IMR-90 (cell line): ENCODE results near the gene RNF180. TPM values are rescaled to one million over a fixed set of nuclear protein-coding genes. Genes with fewer than 3 reads are reported as not detected.

Source experiments
- ATAC-seq: fragments of 200-7000 bp; cut with Tn5 transposase; 2 replicates; pipeline ENCODE4 v1.9.1; 2020; ENCODE audit warnings: low read depth, mild to moderate bottlenecking, moderate library complexity
- BruUV-seq: library from RNA; stranded (reverse); fragments of 400-500 nt; replicated peaks from 2 replicates; lab custom pipeline; 2021; lab: Mats Ljungman, UMichigan
- CTCF ChIA-PET: fragments of 300-600 bp; formaldehyde crosslinking; extraction: SDS; loops from one replicate; lab custom pipeline; 2021; ENCODE audit warnings: antibody characterized with exemption; lab: Yijun Ruan, JAX
- POLR2A ChIA-PET: fragments of 300-600 bp; sonication (Branson Sonifier 250); formaldehyde crosslinking; loops from one replicate; lab custom pipeline; 2022; ENCODE audit warnings: antibody characterized with exemption; ENCODE audit not compliant: unreplicated experiment; lab: Charles Lee
- DNase-seq: peaks from one replicate; pipeline ENCODE4 v3.0.0; 2013
- H2AFZ ChIP-seq: replicated peaks from 2 replicates; pipeline ENCODE3; 2013; ENCODE audit warnings: low read length, mild to moderate bottlenecking; ENCODE audit not compliant: poor library complexity
- H2AK5ac ChIP-seq: 2 replicates; pipeline ENCODE4 v1.6.1; 2013; ENCODE audit warnings: low read depth, low read length, inconsistent platforms
- H2AK9ac ChIP-seq: replicated peaks from 2 replicates; pipeline ENCODE3; 2013; ENCODE audit warnings: mild to moderate bottlenecking, low read depth, low read length, moderate library complexity; ENCODE audit not compliant: poor library complexity
- H2BK120ac ChIP-seq: 2 replicates; pipeline ENCODE4 v1.6.1; 2013; ENCODE audit warnings: low read depth, low read length, inconsistent platforms
- H2BK15ac ChIP-seq: 3 replicates; pipeline ENCODE4 v1.6.1; 2013; ENCODE audit warnings: low read depth, low read length, inconsistent platforms
- H2BK20ac ChIP-seq: 2 replicates; pipeline ENCODE4 v1.6.1; 2013; ENCODE audit warnings: low read depth, mild to moderate bottlenecking, inconsistent platforms, low read length, moderate library complexity
- H2BK5ac ChIP-seq: 2 replicates; pipeline ENCODE4 v1.6.1; 2013; ENCODE audit warnings: mild to moderate bottlenecking, low read depth, low read length, inconsistent platforms; ENCODE audit not compliant: poor library complexity, severe bottlenecking
- H3K14ac ChIP-seq: replicated peaks from 2 replicates; pipeline ENCODE4 v1.6.1; 2013; ENCODE audit warnings: low read depth, low read length, inconsistent platforms
- H3K18ac ChIP-seq: 2 replicates; pipeline ENCODE4 v1.6.1; 2013; ENCODE audit warnings: low read depth, low read length, control low read depth
- H3K23ac ChIP-seq: 2 replicates; pipeline ENCODE4 v1.6.1; 2013; ENCODE audit warnings: low read depth, low read length, inconsistent platforms
- H3K27ac ChIP-seq: 2 replicates; pipeline ENCODE4 v1.5.1; 2013; ENCODE audit warnings: mild to moderate bottlenecking, control low read depth, low read length; ENCODE audit not compliant: insufficient read depth
- H3K27me3 ChIP-seq: 2 replicates; pipeline ENCODE4 v1.6.1; 2013; ENCODE audit warnings: low read length; ENCODE audit not compliant: control insufficient read depth, insufficient read depth
- H3K36me3 ChIP-seq: 2 replicates; pipeline ENCODE4 v1.6.1; 2013; ENCODE audit warnings: low read length, mixed read lengths; ENCODE audit not compliant: control insufficient read depth, insufficient read depth
- H3K4ac ChIP-seq: 2 replicates; pipeline ENCODE4 v1.6.1; 2013; ENCODE audit warnings: low read depth, low read length, inconsistent platforms
- H3K4me1 ChIP-seq: 2 replicates; pipeline ENCODE4 v1.6.1; 2013; ENCODE audit warnings: low read length, mixed read lengths; ENCODE audit not compliant: control insufficient read depth, insufficient read depth
- H3K4me2 ChIP-seq: 2 replicates; pipeline ENCODE4 v1.6.1; 2013; ENCODE audit warnings: low read depth, mild to moderate bottlenecking, control low read depth, low read length, moderate library complexity
- H3K4me3 ChIP-seq: 2 replicates; pipeline ENCODE4 v1.5.1; 2013; ENCODE audit warnings: low read depth, mild to moderate bottlenecking, control low read depth, low read length, moderate library complexity; ENCODE audit not compliant: insufficient read depth
- H3K56ac ChIP-seq: 2 replicates; pipeline ENCODE4 v1.6.1; 2013; ENCODE audit warnings: low read length, inconsistent platforms; ENCODE audit not compliant: insufficient read depth; ENCODE audit errors: extremely low read depth
- H3K79me1 ChIP-seq, 2 experiments: 2 replicates each; pipeline ENCODE4 v1.6.1; 2013; ENCODE audit warnings: low read length in 2 of 2, inconsistent platforms in 1 of 2, low read depth in 1 of 2
- H3K9ac ChIP-seq: 2 replicates; pipeline ENCODE4 v1.6.1; 2013; ENCODE audit warnings: low read depth, low read length, control low read depth
- H3K9me1 ChIP-seq: 2 replicates; pipeline ENCODE4 v1.6.1; 2013; ENCODE audit warnings: low read length, inconsistent platforms; ENCODE audit not compliant: insufficient read depth
- H3K9me3 ChIP-seq: 2 replicates; pipeline ENCODE4 v1.6.1; 2013; ENCODE audit warnings: low read length; ENCODE audit not compliant: control insufficient read depth, insufficient read depth
- H4K20me1 ChIP-seq: 2 replicates; pipeline ENCODE4 v1.6.1; 2013; ENCODE audit warnings: low read length, inconsistent platforms; ENCODE audit not compliant: insufficient read depth
- H4K5ac ChIP-seq: 2 replicates; pipeline ENCODE4 v1.6.1; 2013; ENCODE audit warnings: mild to moderate bottlenecking, low read depth, low read length, control low read depth
- H4K8ac ChIP-seq, 2 experiments: 2 replicates each; pipeline ENCODE4 v1.6.1; 2013; ENCODE audit warnings: low read depth in 2 of 2, low read length in 2 of 2, control low read depth in 1 of 2, inconsistent platforms in 1 of 2
- H4K91ac ChIP-seq: 2 replicates; pipeline ENCODE4 v1.6.1; 2013; ENCODE audit warnings: low read depth, low read length, inconsistent platforms; ENCODE audit not compliant: insufficient read depth
- CEBPB ChIP-seq: IDR thresholded peaks from 2 replicates; pipeline ENCODE4 v1.6.1; 2012; ENCODE audit warnings: low read depth, low read length, improper control_type of control experiment
- ELK1 ChIP-seq: fragments of 150-350 bp; IDR thresholded peaks from 2 replicates; pipeline ENCODE4 v1.6.1; 2016; ENCODE audit warnings: low read depth, mild to moderate bottlenecking, low read length, moderate library complexity, borderline replicate concordance
- FOS ChIP-seq: fragments of 150-350 bp; IDR thresholded peaks from 2 replicates; pipeline ENCODE4 v1.6.1; 2016; ENCODE audit warnings: low read depth, low read length
- SMC3 ChIP-seq: fragments of 150-350 bp; IDR thresholded peaks from 2 replicates; pipeline ENCODE4 v1.6.1; 2016; ENCODE audit warnings: low read depth, mild to moderate bottlenecking, antibody characterized with exemption, low read length, moderate library complexity
- dilution Hi-C: fragments of 300-500 bp; cut with HindIII; formaldehyde crosslinking; loops from one replicate; pipeline ENCODE4 v1.14.3; 2018; ENCODE audit warnings: low sequenced_read_pairs; ENCODE audit not compliant: unreplicated experiment
- in situ Hi-C: fragments of 300-500 bp; cut with MboI; formaldehyde crosslinking; loops from 3 replicates; pipeline ENCODE4 v1.14.3; 2019; ENCODE audit warnings: low sequenced_read_pairs, inconsistent platforms, mixed read lengths
- intact Hi-C: fragments of 100-400 bp; cut with micrococcal nuclease; formaldehyde crosslinking; loops from 2 replicates; pipeline ENCODE4 v1.10.0; 2022
- polyA plus RNA-seq, 3 experiments: library from polyadenylated mRNA; depleted of rRNA; stranded (reverse); fragments of >200 nt; gene quantifications; 2 replicates each; pipeline ENCODE4 v1.2.3, GENCODE V29; 2012; ENCODE audit warnings: low replicate concordance in 1 of 3
- total RNA-seq: library from RNA; depleted of rRNA; stranded (reverse); fragments of >200 nt; gene quantifications from 2 replicates; pipeline ENCODE4 v1.2.3, GENCODE V29; 2012

RNF180 gene
- total and polyA plus RNA-seq, 2 of the 4 experiments (the other 2 are of a cell fraction) = 0.02 to 0.36 TPM

DNA sequence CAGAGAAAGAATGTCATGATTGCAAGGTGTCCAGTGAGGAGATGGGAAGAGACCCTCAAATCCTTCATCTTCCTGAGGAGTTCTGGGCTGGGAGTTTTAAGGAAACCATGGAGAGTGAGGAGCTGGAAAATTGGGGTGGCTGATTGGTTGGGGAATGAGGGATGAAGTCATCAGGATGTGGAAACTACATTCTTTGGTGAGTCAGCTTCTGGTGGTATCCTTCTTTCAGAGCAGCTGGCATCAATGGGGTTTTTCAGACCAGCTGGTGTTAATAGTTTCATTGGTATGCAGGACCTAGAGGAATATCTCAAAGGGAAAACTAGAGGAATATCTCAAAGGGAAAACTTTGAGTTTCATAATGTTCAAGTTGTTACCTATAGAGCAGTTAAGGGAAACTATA lies 45.2 kb downstream of the RNF180 start:
- ChIA-PET POLR2A (no interaction called here), CTCF (interaction anchor here (0.5 kb wide), 1 partner anchor 191 kb away, joined by 4 read pairs; no protein-coding TSS in a partner anchor)
- Histone ChIP-seq H3K9ac (no peak overlapping the region), H3K56ac (no peak overlapping the region), H2BK120ac (no peak overlapping the region), H2BK20ac (no peak overlapping the region), H2AK9ac (no peak overlapping the region), H2BK5ac (no peak overlapping the region), H3K9me3 (no peaks in the 10 kb centered on the region), H2BK15ac (no peak overlapping the region), H3K4me2 (no peak overlapping the region), H3K27me3 (no peaks in the 10 kb centered on the region), H2AK5ac (no peak overlapping the region), H3K27ac (no peak overlapping the region), H3K4me3 (no peak overlapping the region), H4K20me1 (no peaks in the 10 kb centered on the region), H3K9me1 (no peaks in the 10 kb centered on the region), H4K91ac (no peak overlapping the region), H4K8ac (no peak overlapping the region), H3K79me1 (no peaks in the 10 kb centered on the region), H3K4ac (no peak overlapping the region), H3K18ac (no peak overlapping the region), H4K5ac (no peak overlapping the region), H3K14ac (no peak overlapping the region), H3K36me3 (no peaks in the 10 kb centered on the region), H3K4me1 (no peaks in the 10 kb centered on the region), H2AFZ (no peak overlapping the region), H3K23ac (no peak overlapping the region)
- BruUV-seq = no TSS peak
- in situ Hi-C loops = no loop called here
- TF ChIP-seq SMC3 = no peak
- TF ChIP-seq FOS = peak; percentile 6; the same call in 1 of the 2 replicates
- TF ChIP-seq CEBPB = peak; percentile 65; the same call in 1 of the 2 replicates
- TF ChIP-seq ELK1 = no peak
- intact Hi-C loops = loop anchor here (5.0 kb wide), 1 partner anchor 809 kb away; no protein-coding TSS in a partner anchor
- peak; percentile 61 for ATAC-seq
- peak; percentile 72 for DNase-seq
- dilution Hi-C loops = no loop called here
